K562 (cell line): ENCODE results near the gene PAQR6. TPM values are rescaled to one million over a fixed set of nuclear protein-coding genes. Genes with fewer than 3 reads are reported as not detected.

Experiments used
- DACH1 ChIP-seq: fragments of 450-650 bp; IDR thresholded peaks from 2 replicates; pipeline ENCODE4 v1.6.1; 2018; ENCODE audit not compliant: partially characterized antibody
- MTF1 ChIP-seq: fragments of 250-450 bp; sonication (Bioruptor Pico); IDR thresholded peaks from 2 replicates; pipeline ENCODE4 v1.9.0; 2021; ENCODE audit warnings: moderate library complexity, mild to moderate bottlenecking, inconsistent platforms, borderline replicate concordance
- MYBL2 ChIP-seq, 2 experiments: fragments of 450-650 bp in 1 of 2; sonication (generic) in 1 of 2; formaldehyde crosslinking in 1 of 2; IDR thresholded peaks; 2 replicates each; pipeline versions ENCODE4 v1.6.1 to v1.8.1; 2017 to 2022; ENCODE audit warnings: borderline replicate concordance in 1 of 2, inconsistent platforms in 1 of 2, low read depth in 1 of 2, mild to moderate bottlenecking in 1 of 2, missing genetic modification reagents in 1 of 2, moderate library complexity in 1 of 2
- NCOR1 ChIP-seq: fragments of 450-650 bp; IDR thresholded peaks from 2 replicates; pipeline ENCODE4 v1.6.1; 2016; ENCODE audit warnings: mild to moderate bottlenecking, moderate library complexity
- SIRT6 ChIP-seq: IDR thresholded peaks from one replicate; pipeline ENCODE4 v1.6.1; 2012; ENCODE audit warnings: low read depth, mild to moderate bottlenecking, control low read depth, inconsistent platforms, low read length, moderate library complexity
- ZNF224 ChIP-seq: sonication (generic); formaldehyde crosslinking; IDR thresholded peaks from 2 replicates; pipeline ENCODE4 v1.8.0; 2022; ENCODE audit warnings: mild to moderate bottlenecking, missing genetic modification reagents
- ZNF347 ChIP-seq: fragments of 450-650 bp; formaldehyde crosslinking; IDR thresholded peaks from 2 replicates; pipeline ENCODE4 v1.4.0; 2020; ENCODE audit warnings: low read depth, mild to moderate bottlenecking, moderate library complexity
- ZNF354B ChIP-seq: fragments of 250-450 bp; sonication (Bioruptor Pico); IDR thresholded peaks from 2 replicates; pipeline ENCODE4 v1.4.0; 2020
- polyA plus RNA-seq, 8 experiments: library from polyadenylated mRNA; depleted of rRNA in 4 of 8; stranded (reverse) in 5 of 8; unstranded in 3 of 8; fragments of >200 nt; fragmentation: Nextera tagmentation in 2 of 8; fragmentation: Illumina TruSeq in 1 of 8; extraction: Ambion mirVana in 2 of 8; extraction: Trizol in 1 of 8; gene quantifications; 2 replicates each; pipeline versions ENCODE4 v1.2.1 to v1.2.3, GENCODE V29; 2011 to 2014; ENCODE audit warnings: inconsistent platforms in 1 of 8, missing spikeins in 1 of 8
- total RNA-seq, 7 experiments: library from RNA; depleted of rRNA in 6 of 7; stranded (reverse); fragments of >200 nt in 6 of 7; fragmentation: Illumina TruSeq in 2 of 7; extraction: Trizol in 2 of 7; gene quantifications; 2 replicates each; pipeline versions ENCODE4 v1.2.1 to v1.2.3, GENCODE V29; 2011 to 2021; ENCODE audit warnings: low replicate concordance in 1 of 7
- TF ChIP-seq, protein P1 (sequence below): fragments of 250-450 bp; sonication (Bioruptor Pico); IDR thresholded peaks from 2 replicates; pipeline ENCODE4 v1.5.0; 2020; ENCODE audit warnings: mild to moderate bottlenecking, borderline replicate concordance
- TF ChIP-seq, protein P2 (sequence below): sonication (generic); formaldehyde crosslinking; IDR thresholded peaks from 2 replicates; pipeline ENCODE4 v1.8.0; 2022; ENCODE audit warnings: mild to moderate bottlenecking, low read depth, missing genetic modification reagents
- TF ChIP-seq, protein P3 (sequence below): IDR thresholded peaks from 2 replicates; pipeline ENCODE4 v1.6.1; 2014; ENCODE audit warnings: antibody characterized with exemption

The PAQR6 gene
- total and polyA plus RNA-seq, 9 of the 15 experiments (the other 6 are each of a cell fraction or from before 2014, with no cell fraction given) = 0.07 to 1.8 (median 0.62) TPM

DNA sequence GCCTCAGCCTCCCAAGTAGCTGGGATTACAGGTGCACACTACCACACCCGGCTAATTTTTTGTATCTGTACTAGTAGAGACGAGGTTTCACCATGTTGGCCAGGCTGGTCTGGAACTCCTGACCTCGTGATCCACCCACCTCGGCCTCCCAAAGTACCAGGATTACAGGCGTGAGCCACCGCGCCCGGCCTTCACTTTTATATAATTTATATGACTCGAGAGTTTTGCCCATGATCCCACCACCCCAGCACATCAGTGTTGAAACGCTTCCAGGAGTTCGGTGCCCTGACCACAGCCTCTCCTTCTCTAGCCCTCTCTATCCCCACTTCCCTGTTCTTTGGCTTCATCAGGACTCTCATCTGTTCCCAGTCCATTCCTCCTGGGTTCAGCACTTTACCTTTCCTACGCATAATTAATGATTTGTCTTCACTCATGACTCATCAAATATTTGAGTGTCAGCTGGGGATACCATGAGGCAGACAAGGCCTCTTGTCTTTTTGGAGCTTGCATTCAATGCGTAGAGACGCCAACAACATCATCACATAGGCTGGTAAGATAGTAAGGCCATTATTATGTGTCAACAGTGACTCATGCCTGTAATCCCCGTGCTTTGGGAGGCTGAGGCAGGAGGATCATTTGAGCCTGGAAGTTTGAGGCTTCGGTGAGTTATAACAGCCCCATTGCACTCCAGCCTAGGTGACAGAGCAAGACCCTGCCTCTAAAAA lies 33.7 kb downstream of the PAQR6 start (continued):
- TF ChIP-seq, protein P1, sequence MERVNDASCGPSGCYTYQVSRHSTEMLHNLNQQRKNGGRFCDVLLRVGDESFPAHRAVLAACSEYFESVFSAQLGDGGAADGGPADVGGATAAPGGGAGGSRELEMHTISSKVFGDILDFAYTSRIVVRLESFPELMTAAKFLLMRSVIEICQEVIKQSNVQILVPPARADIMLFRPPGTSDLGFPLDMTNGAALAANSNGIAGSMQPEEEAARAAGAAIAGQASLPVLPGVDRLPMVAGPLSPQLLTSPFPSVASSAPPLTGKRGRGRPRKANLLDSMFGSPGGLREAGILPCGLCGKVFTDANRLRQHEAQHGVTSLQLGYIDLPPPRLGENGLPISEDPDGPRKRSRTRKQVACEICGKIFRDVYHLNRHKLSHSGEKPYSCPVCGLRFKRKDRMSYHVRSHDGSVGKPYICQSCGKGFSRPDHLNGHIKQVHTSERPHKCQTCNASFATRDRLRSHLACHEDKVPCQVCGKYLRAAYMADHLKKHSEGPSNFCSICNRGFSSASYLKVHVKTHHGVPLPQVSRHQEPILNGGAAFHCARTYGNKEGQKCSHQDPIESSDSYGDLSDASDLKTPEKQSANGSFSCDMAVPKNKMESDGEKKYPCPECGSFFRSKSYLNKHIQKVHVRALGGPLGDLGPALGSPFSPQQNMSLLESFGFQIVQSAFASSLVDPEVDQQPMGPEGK (CRISPR knock-in tag) = no peak
- TF ChIP-seq SIRT6 (no peak), MTF1 (CRISPR knock-in tag) (no peak), DACH1 (peak; percentile 83), MYBL2 (IDR thresholded peaks at IDR 0.05; ENCODE audit: low read depth) (no peak), MYBL2 (CRISPR knock-in tag; IDR thresholded peaks at IDR 0.05; ENCODE audit: borderline replicate concordance) (no peak), ZNF354B (CRISPR knock-in tag) (no peak), ZNF224 (CRISPR knock-in tag) (no peak), ZNF347 (CRISPR knock-in tag) (no peak), NCOR1 (0 out of 2 replicates have a peak, but pooled peaks have one; percentile 8)
- TF ChIP-seq, protein P2, sequence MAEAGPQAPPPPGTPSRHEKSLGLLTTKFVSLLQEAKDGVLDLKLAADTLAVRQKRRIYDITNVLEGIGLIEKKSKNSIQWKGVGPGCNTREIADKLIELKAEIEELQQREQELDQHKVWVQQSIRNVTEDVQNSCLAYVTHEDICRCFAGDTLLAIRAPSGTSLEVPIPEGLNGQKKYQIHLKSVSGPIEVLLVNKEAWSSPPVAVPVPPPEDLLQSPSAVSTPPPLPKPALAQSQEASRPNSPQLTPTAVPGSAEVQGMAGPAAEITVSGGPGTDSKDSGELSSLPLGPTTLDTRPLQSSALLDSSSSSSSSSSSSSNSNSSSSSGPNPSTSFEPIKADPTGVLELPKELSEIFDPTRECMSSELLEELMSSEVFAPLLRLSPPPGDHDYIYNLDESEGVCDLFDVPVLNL (CRISPR knock-in tag) = no peak
- TF ChIP-seq, protein P3, sequence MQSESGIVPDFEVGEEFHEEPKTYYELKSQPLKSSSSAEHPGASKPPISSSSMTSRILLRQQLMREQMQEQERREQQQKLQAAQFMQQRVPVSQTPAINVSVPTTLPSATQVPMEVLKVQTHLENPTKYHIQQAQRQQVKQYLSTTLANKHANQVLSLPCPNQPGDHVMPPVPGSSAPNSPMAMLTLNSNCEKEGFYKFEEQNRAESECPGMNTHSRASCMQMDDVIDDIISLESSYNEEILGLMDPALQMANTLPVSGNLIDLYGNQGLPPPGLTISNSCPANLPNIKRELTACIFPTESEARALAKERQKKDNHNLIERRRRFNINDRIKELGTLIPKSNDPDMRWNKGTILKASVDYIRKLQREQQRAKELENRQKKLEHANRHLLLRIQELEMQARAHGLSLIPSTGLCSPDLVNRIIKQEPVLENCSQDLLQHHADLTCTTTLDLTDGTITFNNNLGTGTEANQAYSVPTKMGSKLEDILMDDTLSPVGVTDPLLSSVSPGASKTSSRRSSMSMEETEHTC = no peak
